Measurements from ENCODE around the gene PTPRN2.

- TF ChIP-seq CTCF (IDR thresholded peaks at IDR 0.05) (no peak), POLR2A (IDR thresholded peaks at IDR 0.05) (no peak)
Observed at GRCh38 chr7:158055726-158056510, 531.7 kb downstream of the PTPRN2 start.
